ENCODE data around the gene NTRK3.

NTRK3 gene

DNA sequence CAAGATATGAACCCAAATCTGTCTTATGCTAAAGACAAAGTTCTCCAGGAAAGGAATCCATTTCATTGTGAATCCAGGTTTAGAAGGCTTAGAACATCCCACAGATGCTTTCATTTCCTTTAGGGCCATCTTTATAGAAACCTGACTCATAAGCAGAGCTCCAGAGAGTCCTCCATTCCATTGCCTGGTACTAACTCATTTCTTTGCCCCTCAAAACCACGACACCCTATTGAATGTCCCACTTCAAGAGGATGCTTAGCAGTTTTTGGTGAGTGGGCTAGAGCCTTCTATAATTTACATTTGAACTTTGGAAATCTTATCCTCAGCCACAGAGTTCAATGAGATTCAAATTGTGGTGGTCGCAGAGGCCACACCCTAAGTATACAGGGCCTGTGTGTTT is 325.0 kb downstream of the NTRK3 start:
- no peak for DNase-seq

DNA sequence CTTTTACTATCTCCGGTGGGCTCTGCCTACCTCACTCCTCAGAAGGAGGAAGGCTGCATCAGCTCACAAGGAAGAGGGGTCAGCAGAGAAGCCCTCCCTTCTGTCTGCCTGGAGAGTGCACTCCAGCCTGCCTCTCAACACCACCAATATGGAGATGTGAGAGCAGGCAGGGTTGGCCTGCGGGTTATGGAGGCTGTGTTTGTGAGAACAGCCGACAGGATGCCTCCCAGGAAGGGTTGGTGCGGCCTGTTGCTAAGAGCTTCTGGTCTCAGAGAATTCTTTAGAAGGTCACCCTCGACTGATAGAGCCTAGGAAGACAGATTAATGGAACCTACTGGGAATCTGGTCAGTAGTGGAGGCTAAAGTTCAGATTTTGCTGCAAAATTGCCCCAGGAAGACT is 326.1 kb downstream of the NTRK3 start:
- DNase-seq = no peak

DNA sequence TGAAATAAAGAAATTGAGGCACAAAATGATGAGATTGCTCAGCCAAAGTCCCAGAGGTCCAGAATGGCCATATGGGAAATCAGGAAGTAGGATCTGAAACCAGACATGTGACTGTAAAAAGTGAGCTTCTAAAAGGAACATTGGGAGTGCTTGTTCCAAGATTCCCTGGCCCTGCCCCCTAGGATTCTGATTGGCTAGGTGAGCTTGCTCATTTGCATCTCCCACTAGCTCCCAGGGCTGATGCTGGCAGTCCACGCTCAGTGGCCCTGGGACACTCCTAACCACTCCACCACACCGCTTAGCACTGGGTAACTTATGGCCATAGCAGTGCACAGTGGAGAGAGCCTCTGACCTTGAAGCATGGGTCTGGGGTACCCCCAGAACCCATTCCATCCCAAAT is 326.7 kb downstream of the NTRK3 start:
- DNase-seq = no peak

- no peak for DNase-seq
These were observed 332.1 kb downstream of the NTRK3 start for GRCh38 chr15:87924433-87924832.

DNA sequence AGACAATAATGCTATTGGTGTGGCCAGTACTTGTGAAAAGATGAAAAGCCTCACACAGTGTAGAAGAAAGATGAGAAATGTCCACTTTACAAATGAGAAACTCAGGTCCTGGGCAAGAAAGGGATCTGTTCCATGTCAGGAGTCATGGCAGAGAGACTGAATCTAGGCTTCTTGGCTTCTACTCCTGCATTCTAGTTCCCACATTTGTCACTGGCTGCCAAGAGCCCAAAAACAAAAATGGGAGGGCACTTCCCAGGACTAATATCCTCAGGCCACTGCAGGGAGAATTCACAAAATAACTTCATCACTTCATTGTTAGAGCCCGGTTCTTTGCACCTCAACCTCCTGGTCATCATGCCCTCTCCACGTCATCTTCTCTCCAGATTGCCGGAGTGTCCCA is 337.5 kb downstream of the NTRK3 start:
- DNase-seq = no peak

DNA sequence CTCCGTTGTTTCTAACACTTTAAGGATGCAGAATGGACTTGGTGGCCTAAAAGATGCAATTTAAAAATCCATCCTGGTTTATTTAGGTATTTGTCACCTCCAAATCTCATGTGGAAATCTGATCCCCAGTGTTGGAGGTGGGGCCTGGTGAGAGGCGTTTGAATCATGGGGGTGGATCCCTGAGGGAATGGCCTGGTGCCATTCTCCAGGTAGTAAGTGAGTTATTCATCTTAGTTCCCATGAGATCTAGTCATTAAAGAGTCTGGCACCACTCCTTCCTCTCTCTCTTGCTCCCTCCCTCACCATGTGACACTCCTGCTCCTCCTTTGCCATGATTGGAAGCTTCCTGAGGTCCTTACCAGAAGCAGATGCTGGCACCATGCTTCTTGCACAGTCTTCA is 339.1 kb downstream of the NTRK3 start:
- DNase-seq = no peak

GRCh38 chr15:87916208-87916607 is 340.3 kb downstream of the NTRK3 start:
- no peak for DNase-seq

DNA sequence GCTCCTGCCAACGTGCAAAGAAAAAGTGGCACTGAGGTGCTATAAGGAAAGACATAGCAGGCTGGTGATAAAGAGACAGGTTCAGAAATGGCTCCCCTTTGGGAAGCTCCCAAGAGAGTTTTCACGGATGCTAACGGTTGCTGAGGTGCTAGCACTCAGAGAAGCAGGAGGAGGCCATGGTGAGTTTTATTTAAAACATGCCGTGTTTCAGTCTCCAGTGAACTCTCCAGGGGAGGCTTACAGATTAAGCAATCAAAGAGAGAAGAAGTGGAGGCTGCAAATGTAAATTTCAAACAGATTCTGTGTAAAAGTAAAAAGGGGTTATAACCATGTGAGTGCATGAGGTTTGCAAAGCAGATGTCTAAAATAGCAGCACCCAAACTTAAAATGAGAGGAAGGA is 346.2 kb downstream of the NTRK3 start:
- no peak for DNase-seq

GRCh38 chr15:87907676-87908446 is 348.7 kb downstream of the NTRK3 start:
- no peak for DNase-seq

DNA sequence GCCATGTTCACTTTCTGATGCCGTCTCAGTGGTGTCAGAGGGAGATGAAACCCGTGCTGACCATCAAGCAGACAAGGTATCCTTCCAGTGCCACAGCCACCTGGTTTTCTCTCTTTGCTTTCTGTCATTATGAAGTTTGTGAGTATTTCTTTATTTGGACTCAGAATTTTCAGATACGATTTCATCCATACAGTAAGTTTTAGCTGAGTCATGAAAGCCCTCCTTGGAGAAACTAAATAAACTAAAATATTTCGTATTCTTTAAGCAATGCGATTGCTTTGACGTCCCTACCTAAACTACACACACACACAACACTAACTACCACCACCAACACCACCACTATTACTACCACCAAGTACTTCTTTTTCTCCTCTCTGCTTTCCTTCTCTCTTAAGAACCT is 350.1 kb downstream of the NTRK3 start:
- no peak for DNase-seq

DNA sequence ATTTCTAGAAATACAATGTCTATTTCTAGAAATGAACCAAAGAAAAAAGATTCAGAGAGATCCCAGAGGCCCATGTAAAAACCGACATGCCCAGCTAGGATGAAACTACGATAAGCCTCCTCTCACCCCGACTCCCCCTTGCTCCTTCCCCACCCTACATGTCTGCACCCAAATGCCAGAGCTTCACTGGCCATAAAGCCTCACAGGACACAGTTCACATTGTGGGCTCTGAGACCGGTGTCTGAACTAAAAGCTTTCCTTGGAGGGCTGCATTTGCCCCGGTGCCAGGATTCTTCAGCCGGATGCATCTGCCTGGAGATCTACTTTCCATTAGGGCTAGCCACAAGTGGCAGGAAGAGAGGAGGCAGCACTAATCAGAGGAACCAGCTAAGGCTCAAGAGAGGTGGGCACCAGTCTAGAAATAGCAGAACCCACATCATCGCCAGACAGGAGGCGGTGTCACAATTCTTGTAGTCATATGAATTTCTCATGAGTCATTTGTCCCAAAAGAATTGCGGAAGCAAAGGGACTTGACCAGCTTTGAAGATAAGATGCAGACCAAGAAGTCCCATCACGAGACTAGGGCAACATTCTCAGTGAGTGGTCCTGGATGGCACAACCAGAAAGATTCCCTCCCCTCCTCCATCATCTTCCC is 353.6 kb downstream of the NTRK3 start:
- no peak for DNase-seq

DNA sequence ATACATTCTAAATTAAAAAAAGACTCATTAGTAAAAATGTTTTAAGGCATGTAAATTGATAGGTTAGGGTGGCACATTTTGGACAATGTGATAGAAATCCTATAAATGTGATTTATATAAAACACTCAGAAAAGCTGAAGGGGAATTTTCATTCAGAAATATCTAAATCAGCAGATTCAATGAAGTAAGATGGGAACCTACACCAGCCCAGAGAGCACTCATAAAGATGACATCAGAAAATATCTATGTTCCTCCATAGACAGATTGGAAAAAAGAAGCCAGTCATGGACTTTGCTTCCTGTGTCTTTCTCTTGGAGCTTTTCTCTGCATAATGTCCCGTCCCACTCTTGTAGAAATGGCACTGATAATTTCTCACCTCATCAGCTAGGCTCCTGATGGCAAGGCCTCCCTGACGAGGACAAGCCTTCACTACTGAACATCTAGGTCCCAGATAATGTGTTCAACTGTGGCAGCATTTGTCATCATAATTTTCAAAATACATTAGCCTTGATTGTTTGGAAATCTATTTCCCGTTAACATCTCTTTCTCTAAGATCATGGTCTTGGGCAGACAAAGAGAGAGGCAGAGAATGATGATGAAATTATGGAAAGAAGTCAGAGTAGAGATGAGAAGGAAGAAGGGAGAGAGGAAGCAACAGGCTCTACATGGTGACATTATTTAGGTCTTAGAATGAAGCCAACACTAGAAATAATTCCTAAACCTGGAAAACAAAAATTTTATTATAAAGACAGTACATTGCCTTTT is 354.4 kb downstream of the NTRK3 start:
- DNase-seq = no peak

DNA sequence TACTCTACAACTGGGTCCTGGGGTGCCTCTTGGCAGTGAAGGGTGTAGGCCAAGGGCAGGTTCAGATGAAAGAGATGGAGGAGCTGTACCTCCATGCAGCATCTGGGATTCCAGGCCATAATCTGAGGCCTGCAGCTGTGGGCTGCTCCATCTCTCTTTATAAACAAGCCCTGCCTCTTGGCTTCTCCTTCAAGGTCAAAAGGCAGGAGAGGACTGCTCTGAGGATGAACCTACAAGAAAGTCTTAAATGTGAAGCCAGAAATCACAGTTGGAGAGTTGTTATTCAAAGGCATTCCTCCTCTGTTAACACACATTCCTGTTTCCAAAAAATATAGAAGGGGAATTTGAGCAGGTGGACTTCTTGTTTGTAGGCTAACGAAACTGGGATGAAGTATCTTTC is 355.5 kb downstream of the NTRK3 start:
- DNase-seq = no peak

GRCh38 chr15:87896936-87897335 is 359.6 kb downstream of the NTRK3 start:
- no peak for DNase-seq

DNA sequence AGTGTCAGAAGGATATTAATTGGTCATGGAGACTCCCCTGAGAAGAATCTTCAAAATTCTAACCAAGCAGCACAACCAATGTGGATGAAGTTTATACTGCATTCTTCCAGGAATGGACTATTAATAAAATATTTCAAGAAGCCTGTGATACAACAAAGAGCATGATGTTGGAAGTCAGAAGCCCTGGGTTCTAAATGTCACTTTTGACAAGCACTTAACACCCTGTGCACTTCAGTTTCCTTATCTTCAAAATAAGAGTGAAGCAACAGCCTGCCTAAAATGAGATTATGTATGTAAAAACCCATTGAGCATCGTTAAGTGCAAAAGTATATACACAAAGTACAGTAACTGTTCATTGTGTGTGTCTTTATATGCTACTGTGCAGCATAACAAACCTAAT is 369.4 kb downstream of the NTRK3 start:
- DNase-seq = no peak

DNA sequence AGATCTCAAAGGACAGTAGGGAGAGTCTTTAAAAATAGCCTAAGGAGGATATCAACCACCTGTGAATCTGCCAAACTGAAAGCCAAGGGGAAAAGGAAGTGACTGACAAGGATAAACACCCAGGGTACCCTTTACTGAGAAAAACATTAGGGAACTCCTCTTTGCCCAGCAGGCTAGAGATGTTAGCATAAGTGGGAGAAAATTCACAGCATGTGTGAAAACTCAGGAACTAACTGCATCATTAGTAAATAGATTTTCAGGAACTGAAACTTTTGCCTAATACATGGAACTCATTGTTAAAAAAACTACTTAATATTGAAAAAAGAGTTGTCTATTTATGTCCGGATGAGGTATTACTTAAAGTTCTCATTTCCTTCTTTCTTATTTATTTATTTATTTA is 375.5 kb downstream of the NTRK3 start:
- no peak for DNase-seq

- DNase-seq = no peak
These were observed 378.6 kb downstream of the NTRK3 start for GRCh38 chr15:87877822-87878542.

- DNase-seq = no peak
These were observed 379.3 kb downstream of the NTRK3 start for GRCh38 chr15:87877114-87877810.

DNA sequence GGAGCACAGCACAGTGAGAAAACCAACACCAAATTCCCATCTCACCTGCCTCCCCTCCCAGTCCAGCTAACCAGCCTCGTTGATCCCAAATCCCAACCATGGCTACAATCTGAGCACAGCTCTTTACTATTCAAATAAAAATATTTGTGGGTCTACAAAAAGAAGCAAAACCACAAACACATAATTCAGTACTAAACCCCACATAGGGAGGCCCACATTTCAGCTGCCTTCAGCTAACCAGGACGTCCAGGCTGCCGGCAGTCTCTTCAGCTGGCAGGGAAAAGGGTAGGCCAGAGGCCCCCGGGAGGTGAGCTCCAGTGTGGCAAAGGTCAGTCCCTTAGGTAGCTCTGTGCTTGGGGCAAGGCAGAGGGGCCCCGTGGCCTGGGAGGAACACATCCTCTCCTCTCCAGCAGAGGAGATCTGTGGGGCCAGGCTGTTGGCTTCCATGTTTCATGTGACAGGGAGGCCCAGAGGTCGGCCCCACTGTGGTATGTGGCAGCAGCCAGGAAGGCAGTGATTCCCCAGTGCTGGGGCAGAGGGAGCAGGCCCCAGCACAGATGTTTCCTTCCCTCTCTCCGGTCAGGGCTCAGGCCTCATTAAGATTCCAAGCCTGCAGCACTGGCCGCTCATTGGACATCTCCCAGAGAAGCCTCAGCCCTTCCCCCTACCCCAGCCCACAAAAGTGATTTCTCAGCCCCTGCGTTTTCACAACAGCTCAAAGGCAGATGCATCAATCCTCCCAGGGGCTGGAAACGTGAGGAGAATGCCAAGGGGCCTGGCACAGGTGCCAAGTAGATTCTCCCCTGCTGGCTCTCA is 381.4 kb downstream of the NTRK3 start:
- DNase-seq = no peak

GRCh38 chr15:87873516-87873915 is 383.0 kb downstream of the NTRK3 start:
- no peak for DNase-seq

DNA sequence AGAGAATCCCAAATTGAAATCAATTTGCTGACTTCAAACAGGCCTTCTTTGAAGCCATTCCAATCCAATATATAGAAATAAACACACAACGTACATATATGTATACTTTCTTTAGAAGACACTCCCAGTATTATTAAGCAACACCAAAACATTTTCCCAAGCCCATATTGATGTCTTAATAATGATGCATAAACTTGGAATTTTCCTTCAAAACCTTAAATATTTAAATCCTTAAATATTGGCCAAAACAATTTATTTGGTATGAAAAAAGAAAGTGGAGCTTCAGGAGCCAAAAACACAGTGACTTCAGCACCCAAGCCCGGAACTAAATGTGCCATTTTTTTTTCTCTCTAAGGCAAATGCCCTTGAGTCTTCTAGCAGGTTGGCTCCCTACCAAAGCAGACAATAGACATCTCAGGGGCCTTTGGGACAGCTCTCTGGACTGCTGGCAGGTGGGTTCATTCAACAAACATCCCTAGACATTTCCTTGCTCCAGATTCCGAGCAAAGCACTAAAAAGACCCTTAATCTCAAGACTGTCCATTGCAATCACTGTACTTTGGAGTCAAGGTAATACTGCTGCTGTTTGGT is 384.7 kb downstream of the NTRK3 start:
- no peak for DNase-seq
